HG02798 (cell line): ENCODE measurements around the gene CABLES2.

Experiments used
- ATAC-seq: cut with Tn5 transposase; IDR thresholded peaks from one replicate; pipeline ENCODE4 v1.9.1; 2021; ENCODE audit warnings: mild to moderate bottlenecking; ENCODE audit not compliant: unreplicated experiment, poor library complexity

CABLES2 gene

DNA sequence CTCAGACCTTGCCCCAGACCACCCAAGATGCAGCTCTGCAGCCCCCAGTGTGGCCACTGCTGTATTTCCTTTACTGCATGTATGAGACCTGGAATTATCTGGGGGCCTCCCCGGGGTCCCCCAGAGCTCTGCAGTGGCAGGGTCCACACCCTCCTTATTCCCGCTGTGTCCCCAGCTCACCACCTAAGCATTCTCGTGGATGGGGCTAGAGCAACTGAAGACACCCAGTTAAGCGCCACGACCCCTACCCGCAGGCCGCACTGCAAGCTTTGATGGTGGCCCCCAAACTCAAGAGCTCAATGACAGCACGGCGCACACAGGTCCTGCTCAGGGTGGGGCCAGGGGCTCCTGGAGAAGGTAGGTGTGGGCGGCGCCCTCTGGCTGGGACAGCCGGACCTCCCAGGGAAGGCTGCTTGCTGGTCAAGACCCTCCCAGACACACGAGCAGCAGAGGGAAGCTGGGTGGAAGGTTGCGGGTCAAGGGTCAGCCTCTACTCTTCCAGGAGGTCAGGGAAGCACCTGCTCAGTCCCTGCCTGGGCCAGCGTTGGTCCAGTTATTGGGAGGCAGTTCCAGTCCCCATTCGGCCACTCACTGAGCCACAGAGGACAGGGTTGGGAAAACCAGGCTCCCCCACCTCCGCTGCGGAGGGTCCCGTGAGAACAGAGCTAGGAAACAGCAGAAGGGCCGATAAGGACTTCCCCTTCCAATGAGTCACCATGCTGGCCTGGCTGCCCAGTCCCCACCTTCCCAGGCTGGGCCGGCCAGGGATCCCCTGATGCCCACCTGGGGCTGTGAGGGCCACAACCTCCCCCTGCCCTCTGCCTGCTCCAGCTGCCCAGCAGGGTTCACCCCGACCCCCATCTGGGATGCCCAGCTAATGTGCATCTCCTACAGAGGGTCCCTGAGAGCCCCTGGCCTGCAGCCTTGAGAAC is 42.9 kb downstream of the CABLES2 start:
- no peak for ATAC-seq

DNA sequence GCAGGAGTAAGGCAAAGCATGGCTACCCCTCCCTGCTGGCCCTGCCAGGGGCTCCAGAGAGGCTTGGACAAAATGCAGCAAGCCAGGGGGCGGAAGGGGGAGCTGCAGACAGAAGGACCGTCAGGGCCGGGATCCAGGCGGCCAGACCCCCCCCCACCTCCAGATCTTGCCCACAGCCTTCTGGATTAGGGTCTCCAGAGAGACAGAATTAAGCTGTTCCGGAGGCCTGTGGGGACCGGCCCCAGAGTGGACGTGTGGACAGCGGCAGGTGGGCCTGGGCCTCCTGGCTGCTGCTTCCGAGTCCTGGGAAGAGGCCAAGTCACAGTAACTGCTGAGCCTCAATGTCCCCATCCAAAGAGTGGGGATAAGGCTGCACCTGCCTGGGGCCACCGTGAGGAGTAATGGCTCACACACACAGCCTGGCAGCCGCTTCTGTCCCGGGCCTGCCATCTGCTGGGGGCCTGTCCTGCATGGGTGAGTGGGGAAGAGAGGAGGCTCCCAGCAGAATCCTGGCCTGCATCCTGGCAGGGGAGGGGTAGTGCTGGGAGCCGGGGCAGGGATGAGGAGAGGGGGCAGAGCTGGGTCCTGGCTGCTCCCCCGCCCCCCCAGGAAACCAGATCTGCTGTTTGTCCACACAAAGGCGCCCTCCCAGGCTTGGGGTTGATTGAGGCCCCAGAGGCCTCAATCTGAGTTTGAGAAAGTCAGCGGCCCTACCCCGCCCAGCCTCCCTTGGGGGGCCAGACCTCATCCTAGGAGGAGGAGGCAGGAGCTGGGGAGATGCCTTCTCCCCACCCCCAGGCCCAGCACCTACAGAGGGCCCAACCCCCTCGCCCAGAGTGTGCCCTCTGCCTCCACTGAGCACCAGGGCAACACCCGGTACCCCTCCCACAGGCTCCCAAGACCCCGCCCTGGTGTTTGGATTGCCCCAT is 43.8 kb downstream of the CABLES2 start:
- no peak for ATAC-seq

DNA sequence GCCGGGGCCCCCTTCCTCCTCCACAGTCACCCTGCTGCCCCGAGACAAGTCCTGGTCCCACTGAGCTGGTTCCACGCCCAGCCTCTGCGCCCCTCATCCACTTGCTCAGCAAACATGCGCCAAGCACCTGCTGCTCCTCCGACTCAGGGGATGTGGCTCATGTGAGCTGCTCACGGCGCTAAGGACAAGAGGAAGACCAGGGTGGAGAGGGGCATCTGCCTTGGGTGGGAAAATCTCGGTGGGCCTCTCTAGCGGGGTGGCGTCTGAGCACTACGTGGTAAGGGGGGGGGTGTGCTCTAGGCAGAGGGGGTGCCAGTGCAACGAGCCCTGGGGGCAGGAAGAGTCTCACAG is 44.5 kb downstream of the CABLES2 start:
- ATAC-seq: no peak

DNA sequence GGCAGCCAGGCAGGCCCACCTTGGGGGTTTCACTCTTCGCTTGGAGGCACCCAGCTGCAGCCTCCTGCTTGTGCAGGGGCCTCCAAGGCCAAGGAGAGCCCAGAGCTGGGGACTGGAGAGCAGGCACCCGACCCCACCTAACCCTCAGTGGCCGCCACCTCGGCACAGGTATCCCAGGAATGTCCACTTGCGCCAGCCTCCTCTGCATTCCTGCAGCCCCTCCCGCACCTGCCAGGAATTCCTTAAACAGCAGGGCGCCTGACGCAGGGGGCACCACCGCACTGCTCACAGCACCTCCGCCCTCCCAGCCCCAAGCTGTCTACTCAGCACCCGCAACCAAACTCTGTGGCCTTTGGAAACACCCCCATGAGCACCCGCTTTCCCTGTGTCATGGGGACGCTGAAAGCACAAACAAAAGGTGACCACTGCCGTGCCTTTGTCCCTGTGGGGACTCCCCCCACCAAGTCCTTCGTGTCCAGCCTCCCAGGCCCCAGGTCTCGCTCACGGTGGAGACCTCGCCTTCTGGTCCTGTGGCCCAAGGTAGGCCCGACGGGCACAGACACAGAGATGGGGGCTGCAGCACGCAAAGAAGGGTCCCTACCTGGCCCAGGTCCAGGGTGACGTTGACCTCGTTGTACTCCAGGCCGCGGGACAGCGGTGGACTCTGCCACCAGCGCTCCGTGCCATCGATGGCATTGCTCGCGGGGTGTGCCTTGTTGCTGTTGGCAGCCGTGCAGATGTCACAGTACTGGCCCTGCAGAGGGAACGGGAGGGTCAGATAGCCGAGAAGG is 45.1 kb downstream of the CABLES2 start:
- ATAC-seq: no peak

DNA sequence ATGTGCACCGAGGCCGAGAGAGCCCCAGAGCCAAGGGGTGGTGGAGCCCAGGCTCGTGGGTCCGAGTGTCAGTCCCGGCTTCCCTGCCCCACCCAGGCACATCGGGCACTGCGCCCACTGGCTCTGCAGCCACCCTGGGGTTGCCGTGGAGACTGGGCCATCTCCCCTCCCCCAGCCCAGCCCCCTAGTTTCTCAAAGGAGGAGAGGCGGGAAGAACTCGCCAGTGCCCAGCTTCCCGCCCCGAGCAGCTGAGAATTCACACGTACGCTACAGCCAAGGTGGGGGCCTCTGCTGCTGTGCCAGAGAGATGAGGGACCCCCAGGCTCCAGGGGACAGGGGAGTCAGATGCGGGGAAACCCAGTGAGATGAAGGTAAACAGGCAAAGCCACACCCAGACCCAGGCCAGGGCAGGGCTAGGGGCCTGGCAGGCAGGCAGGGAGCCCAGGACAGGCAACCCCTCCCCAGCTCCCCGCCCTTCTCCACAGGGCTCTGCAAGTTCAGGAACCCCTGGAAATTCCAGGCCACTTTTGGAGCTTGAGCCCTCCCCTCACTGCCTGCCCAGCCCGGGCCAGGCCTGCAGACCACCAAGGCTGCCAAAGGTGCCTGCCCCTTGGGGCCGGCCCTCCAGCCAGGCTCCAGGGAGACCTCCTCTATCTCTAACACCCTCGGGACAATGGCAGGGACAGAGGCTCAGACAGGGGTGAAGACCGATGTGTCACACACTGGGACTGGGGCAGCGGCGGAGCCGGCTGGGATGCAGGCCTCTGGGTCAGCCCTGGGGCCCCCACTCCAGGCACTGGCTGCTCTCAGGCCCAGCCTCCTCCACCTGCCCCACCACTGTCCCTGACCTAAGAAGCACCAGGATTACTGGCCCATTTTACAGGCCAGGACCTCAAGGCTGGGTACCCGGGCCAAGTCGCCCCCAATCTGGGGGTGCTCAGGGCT is 46.0 kb downstream of the CABLES2 start:
- no peak for ATAC-seq

DNA sequence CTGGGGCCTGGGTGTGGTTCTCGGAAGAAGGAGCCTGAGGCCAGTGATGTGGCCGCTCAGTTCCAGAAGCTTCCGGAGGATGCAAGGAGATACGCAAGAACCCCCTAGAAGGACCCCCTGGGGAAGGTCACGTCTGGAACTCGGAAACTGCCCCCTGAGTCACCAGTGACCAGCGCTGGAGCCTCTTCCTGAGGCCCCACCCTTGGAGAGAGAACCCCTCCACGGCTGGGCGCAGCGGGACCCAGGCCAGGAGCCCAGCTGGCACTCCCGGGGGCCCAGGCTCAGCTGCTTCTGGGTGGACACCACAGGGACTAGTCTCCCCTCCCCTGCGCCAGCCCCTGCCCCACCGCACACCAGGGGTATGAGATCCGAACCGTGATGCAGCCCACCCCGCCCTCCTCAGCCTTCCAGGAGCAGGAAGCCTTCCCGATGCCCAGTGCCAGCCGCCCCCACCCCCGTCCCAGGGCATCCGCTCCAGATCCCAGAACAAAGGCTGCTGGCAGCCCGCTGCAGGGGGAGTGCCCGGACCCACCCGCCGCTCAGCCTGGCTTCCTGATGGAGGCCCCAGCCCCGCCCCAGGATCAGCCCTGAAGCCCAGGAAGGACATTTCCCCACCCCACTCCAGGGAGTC is 47.5 kb downstream of the CABLES2 start:
- ATAC-seq: no peak

DNA sequence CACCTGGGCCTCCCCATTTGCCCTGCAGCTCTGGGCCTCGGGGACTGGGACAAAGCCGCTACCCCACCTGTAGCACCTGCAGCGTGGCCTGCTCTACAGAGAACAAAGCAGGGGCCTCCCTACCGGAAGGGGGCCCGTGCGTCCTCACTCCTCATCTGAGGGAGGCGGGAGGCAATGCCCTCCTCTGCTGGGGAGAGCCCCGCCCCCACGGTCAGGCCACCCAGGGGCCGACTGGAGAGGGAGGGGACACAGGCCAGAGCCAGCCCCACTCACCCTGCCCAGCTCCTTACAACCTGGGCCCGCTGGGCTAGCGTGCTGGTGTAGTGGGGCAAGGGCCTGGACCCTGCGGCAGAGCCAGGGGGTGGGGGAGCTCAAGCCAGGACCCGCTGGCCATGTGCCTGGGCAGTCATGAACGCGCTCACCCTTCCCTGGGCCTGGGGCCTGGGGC is 48.0 kb downstream of the CABLES2 start:
- no peak for ATAC-seq

DNA sequence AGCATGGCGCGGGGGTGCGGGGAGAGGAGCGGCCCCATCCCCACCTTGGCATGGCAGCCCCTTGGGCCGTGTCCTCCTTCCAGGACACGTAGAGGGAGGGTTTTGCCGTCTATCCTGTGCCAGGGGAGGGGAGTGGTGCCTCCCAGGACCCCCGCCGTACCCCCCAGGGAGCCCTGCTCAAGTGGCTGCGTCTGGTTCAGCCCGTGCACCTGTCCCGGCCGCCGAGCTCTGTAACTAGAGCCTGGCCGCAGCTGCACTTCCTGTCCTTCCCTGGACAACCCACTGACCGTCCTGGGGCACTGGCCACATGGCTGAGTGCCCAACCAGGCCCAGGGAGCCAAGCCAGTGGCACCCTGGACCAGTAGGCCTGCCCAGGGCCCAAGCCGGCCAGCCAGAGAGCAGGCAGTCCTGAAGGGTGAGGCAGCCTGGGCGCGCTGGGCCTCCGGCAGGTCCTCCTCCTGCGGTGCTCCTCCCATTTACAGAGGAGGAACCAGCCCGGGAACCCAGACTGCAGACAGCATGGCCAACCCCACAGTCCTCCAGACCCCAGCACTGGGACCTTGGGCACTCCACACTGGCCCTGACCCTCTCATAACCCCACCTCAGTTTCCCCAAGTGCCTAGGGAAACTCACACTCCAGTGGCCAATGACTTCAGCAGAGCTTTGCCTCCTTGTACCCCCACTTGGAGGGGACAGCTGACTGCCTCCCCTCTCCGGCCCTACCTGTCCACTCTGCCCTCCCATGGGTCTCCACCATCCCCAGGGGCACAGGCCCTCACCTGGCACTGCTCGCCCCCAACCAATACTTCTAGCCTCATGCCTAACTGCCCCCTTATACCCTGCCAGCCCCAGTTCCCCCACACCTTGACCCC is 48.7 kb downstream of the CABLES2 start:
- no peak for ATAC-seq

DNA sequence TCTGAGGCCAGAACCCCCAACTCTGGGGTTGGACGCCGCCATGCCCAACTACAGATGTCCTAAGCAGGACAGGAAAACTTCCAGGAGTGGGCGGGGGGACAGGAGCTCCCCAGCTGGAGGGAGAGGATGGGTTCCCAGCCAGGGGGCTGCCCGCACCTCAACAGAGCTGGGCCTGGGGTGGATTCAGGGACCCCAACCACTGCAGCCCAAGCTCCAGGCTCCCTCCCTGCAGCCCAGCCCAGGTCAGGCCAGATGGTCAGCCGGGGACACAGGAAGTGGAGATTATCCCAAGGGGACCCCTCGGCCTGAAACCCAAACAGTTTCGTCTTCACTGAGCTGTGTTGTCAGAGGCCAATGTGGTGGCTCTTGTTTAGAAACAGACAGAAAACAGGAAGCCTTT is 49.4 kb downstream of the CABLES2 start:
- no peak for ATAC-seq

DNA sequence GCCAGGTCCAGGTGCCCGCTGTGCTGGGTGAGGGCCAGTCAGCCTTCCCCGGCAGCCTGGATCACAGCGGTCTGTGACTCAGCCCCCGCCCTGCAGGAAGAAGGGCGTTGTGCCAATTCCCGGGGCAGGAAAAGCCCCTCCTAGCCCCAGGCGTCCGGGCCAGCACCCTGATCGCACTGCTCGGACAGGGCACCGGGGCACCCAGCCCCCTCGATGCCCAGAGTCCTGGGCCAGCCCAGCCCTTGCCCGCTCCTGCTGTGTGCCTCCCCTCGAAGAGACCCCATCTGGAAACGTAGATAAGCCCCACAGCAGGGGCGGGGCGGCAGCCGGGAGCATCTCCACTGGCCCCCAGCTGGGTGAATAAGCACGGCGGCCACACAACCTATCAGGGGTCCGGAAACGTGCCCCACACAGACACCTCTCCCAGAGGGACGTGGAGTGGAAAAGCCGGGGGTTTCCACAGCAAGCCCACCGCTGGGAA is 49.9 kb downstream of the CABLES2 start:
- no peak for ATAC-seq

DNA sequence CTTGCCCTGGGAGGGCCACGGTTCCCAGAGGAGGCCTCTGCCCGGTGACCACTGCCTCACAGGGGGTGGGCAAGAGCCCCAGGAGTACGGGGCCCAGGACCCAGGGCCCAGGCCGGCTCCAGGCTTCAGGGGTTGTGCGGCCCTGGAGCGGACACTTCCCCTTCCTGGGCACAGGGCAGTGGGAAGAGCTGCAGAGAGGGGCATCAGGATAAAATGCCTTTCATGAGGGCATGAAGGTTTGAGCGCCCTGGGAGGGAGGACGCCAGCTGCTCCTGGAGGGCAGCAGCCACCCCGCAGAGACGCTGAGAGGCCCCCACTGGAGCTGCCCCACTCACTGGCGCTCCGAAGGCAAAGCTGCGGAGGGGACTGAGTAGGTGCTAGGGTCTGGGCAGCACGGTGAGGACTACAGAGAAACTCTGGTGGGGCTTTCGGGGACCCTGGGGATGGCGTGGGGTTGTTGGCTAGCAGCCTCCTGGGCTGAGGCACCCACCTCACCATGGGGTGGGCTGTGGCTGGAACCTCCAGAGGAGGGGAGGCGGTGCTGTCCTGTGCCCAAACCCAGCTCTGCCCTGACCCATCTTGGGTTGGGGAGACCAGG is 50.4 kb downstream of the CABLES2 start:
- no peak for ATAC-seq

DNA sequence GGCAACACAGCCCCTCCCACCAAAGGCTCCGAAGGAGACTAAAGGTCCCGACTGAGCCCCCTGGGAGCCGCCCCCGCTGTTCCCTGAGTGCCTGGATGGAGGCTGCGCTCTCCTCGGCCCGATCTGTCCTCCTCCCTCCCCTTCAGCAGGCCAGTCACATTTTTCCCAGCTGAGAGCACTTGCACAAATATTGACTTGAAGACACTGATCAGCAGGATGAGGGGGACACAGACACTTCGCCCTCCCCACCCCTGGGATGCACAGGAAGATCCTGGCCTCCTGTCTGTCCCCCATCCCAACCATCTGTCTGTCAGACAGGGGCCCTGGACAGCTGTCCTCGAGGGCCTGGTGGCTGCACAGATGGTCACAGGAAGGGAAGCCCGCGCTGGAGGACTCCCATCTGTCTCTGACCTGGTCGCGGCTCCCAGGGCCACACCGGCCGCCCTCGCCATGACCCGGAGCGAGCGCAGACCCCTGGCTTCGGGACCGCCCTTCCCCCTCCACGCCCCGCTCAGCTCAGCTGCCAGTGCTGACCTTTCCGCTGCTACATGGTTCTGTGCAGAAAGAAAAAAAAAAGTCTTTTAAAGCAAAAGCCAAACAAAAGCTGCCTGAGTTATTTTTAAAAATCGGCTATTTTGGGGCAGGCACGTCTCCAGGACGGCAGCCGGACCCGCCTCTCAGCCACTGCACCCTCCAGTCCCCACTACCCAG is 51.1 kb downstream of the CABLES2 start:
- no peak for ATAC-seq

DNA sequence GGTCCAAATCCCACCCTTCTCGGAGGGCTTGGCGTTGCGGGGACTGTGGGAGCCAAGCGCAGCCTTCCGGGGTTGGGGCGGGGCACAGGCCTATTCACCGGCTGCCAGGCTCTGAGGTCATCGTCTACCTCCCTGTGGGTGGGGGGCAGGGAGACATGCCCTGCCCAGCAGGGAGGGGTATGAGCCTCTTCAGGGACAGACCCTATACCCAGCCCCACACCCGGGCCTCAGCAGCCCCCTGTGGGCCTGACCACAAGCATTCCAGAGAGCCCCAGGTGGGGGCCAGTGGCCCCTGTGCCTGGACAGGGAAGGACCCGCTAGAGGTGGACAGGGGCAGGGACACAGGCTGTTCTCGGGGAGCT is 51.6 kb downstream of the CABLES2 start:
- no peak for ATAC-seq

DNA sequence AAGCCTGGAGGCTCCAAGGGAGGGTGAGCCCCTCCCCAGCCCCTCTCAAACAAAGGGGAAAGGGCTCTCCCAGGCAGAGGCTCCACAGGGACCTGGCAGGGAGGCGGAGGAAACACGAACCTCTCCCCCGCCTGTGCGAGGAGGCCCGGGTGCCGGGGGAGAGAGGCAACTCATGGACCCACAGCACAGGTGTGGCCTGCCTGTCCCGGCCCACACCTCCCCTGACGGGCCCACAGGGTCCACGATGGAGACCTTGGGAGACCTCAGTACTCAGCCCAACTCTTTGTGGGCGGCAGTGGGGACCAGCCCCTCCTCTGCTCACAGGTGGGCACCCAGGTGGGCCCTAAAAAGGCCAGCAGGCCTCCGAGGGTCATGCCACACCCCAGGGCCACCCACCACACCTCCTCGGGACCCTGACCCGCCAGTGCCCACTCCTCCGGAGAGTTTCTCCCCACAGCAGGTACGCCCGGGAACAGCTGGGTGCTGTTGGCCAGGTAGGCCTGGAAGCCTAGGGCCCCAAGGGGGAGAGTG is 52.2 kb downstream of the CABLES2 start:
- ATAC-seq: no peak

DNA sequence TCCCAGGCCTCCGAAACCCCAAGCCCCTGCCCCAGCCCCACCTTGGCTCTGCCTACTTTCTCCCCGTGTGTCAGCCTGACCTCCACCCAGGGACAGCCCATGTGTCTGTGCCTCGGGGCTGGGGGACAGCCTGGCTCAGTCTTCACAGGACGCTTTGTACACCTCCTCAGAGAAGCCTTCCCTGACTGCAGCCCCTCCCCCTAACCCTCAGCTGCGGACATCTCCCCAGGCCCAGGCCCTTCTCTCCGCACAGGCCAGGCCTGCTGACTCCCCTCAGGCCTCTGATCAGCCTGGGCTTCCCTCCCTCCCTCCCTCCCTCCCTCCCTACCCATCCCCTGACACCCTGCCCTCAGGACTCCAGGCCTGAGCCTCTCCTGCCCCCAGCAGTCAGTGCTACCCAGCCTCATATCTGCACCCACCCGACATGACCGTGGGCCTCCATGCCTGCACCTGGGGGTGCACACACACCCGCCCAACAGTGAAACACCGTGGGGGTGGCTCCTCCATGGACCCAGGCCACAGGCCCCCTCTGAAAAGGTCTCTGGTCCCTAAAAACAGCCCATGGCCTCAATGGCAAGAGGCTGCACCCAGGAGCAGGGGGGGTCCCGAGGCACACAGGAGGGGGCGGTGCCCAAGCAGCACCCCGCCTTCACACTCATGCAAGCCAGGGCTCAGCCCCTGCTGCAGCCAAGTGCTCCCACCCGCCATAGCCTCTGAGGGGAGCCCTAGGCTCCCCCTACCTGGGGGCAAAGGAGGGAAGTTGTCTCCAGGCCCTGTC is 52.9 kb downstream of the CABLES2 start:
- ATAC-seq: no peak
